Body of pancreas (tissue), 4 donors: ENCODE data around the gene ST6GALNAC3. TPM values are rescaled to one million over a fixed set of nuclear protein-coding genes. Genes with fewer than 3 reads are reported as not detected.

Experiments
- ATAC-seq: fragments of 150-250 bp; one replicate; pipeline ENCODE4 v1.9.1; 2016
- DNase-seq, 4 donors: peaks; one replicate each; pipeline ENCODE4 v3.0.0-alpha.2; 2019
- H3K27ac ChIP-seq, 4 donors: fragments of 200-600 bp; sonication (generic); 1 replicate in 3 of 4; 2 replicates in 1 of 4; pipeline versions ENCODE4 v1.5.1 to v1.6.1; 2016 to 2019; ENCODE audit warnings: mild to moderate bottlenecking in 1 of 4, mixed read lengths in 1 of 4, moderate library complexity in 1 of 4
- H3K27me3 ChIP-seq, 2 donors: fragments of 200-600 bp; sonication (generic); one replicate each; pipeline ENCODE4 v1.6.0; 2016; ENCODE audit warnings: mild to moderate bottlenecking in 1 of 2
- H3K36me3 ChIP-seq, 2 donors: fragments of 200-600 bp; sonication (generic); replicated peaks in 1 of 2; 2 replicates each; pipeline ENCODE4 v1.5.1; 2016; ENCODE audit warnings: low read depth in 2 of 2; ENCODE audit not compliant: insufficient read depth in 1 of 2
- H3K4me1 ChIP-seq: fragments of 200-600 bp; sonication (generic); one replicate; pipeline ENCODE4 v1.6.0; 2016
- H3K4me3 ChIP-seq, 2 donors: fragments of 200-600 bp; sonication (generic); 1 replicate in 1 of 2; 2 replicates in 1 of 2; pipeline ENCODE4 v1.5.1; 2016 to 2019
- H3K9me3 ChIP-seq, 3 donors: fragments of 200-600 bp; sonication (generic); 1 replicate in 2 of 3; 2 replicates in 1 of 3; pipeline ENCODE4 v1.5.1; 2016
- CTCF ChIP-seq, 7 experiments: fragments of 450-650 bp in 4 of 7; fragments of 200-600 bp in 3 of 7; sonication (generic) in 3 of 7; IDR thresholded peaks; one replicate each; pipeline ENCODE4 v1.5.1; 2016 to 2019; ENCODE audit warnings: antibody characterized with exemption in 7 of 7
- POLR2A ChIP-seq, 3 donors: fragments of 450-650 bp; IDR thresholded peaks; one replicate each; pipeline ENCODE4 v1.6.1; 2016; ENCODE audit warnings: antibody characterized with exemption in 3 of 3, mild to moderate bottlenecking in 2 of 3
- WGBS, 2 donors: methylation state at CpG; one replicate each; pipeline ENCODE4 v1.1.5; 2017; 5-methylcytosine and 5-hydroxymethylcytosine counted together
- intact Hi-C: fragments of 100-400 bp; cut with DNase I; formaldehyde crosslinking; loops from one replicate; pipeline ENCODE4 v1.15.1; 2023
- total RNA-seq, 2 donors: library from RNA; depleted of rRNA; stranded (reverse); fragments of >200 nt; gene quantifications; one replicate each; pipeline ENCODE4 v1.1.0, GENCODE V29; 2016

ST6GALNAC3 gene
- total RNA-seq, 2 donors from 2014 or later, result 1.3 to 2.3 TPM

- TF ChIP-seq CTCF (IDR thresholded peaks at IDR 0.05) (no peak), POLR2A (IDR thresholded peaks at IDR 0.05) (no peak)
These were observed 359.0 kb downstream of the ST6GALNAC3 start for GRCh38 chr1:76433526-76433925.

GRCh38 chr1:76443217-76443616, 368.7 kb downstream of the ST6GALNAC3 start:
- intact Hi-C loops, result no loop called here
- Histone ChIP-seq H3K9me3 (peaks cover 0 to 5% (median 0%) of the 10 kb centered on the region in 3 donors), H3K4me1 (no peaks in the 10 kb centered on the region), H3K27me3 (no peaks in the 10 kb centered on the region), H3K4me3 (no peak overlapping the region), H3K36me3 (no peaks in the 10 kb centered on the region), H3K27ac (no peak overlapping the region)
- TF ChIP-seq POLR2A (IDR thresholded peaks at IDR 0.05) (no peak), CTCF (IDR thresholded peaks at IDR 0.05) (no peak)
- 68 to 70% methylated on average over 3 of the region's 3 CpGs for WGBS, 2 donors
- DNase-seq (no peak), ATAC-seq (no peak)

More at GRCh38 chr1:76433526-76433925, 359.0 kb downstream of the ST6GALNAC3 start:
- no peak overlapping the region for H3K27ac ChIP-seq
- no peaks in the 10 kb centered on the region for H3K4me1 ChIP-seq
- H3K4me3 ChIP-seq, result no peak overlapping the region
- DNase-seq, result no peak
- H3K27me3 ChIP-seq, result no peaks in the 10 kb centered on the region
- intact Hi-C loops, result no loop called here
- no peaks in the 10 kb centered on the region for H3K9me3 ChIP-seq
- no peak for ATAC-seq
- no peaks in the 10 kb centered on the region for H3K36me3 ChIP-seq

DNA sequence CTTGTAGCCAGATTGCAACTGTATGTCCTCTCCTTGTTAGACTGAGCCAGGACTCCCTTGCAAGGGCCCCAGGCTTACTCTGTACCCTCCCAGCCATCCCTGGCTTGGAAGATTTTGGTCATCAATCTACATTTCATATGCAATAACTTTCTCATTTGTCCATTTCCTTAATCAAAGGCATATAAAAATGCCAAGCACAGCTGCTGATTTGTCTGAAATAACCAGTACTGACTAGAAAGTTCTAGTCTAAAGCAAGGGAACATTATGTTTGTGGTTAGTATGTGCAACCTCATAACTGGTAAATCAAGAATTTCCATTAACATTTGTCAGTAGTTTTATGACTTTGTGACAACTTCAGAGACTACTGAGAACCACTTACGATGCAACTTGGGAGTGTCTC, 370.2 kb downstream of the ST6GALNAC3 start:
- no peak for ATAC-seq
- WGBS, 2 donors, result 80 to 83% methylated on average over 1 of the region's 1 CpG
- H3K27me3 ChIP-seq, result no peaks in the 10 kb centered on the region
- H3K9me3 ChIP-seq, result peaks cover 0 to 5% (median 0%) of the 10 kb centered on the region in 3 donors
- DNase-seq, result no peak
- no peaks in the 10 kb centered on the region for H3K4me1 ChIP-seq
- no peaks in the 10 kb centered on the region for H3K36me3 ChIP-seq
- TF ChIP-seq CTCF (IDR thresholded peaks at IDR 0.05), result no peak
- TF ChIP-seq POLR2A (IDR thresholded peaks at IDR 0.05), result no peak
- H3K4me3 ChIP-seq, result no peak overlapping the region
- intact Hi-C loops, result no loop called here
- H3K27ac ChIP-seq, result no peak overlapping the region

GRCh38 chr1:76450229-76450628, 375.7 kb downstream of the ST6GALNAC3 start:
- intact Hi-C loops, result no loop called here
- no peak for ATAC-seq
- Histone ChIP-seq H3K9me3 (peaks cover 0 to 11% (median 0%) of the 10 kb centered on the region in 3 donors), H3K27ac (no peak overlapping the region), H3K4me1 (no peaks in the 10 kb centered on the region), H3K36me3 (no peaks in the 10 kb centered on the region), H3K27me3 (no peaks in the 10 kb centered on the region), H3K4me3 (no peak overlapping the region)
- TF ChIP-seq POLR2A (IDR thresholded peaks at IDR 0.05), result no peak
- no peak for TF ChIP-seq CTCF (IDR thresholded peaks at IDR 0.05)
- WGBS, 2 donors, result 49 to 70% methylated on average over 1 of the region's 1 CpG
- DNase-seq, result no peak

DNA sequence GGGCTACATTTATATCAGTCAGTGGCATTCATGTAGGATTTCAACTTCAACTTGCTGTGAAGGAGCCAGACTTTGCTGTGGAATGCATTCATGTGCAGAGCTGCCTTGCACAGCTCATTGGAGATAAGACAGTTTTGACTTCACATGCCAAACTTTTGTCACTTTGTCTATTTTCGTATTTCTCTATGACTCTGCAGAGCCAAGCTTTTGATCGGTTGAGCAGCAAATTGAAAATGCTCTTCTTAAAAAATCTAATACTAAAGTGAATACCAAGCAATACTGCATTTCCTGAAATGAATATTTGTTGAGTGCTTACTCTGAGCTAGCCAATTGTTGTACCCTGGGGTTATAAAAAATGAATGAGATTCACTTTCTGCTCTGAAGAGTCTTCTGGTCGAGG, 388.7 kb downstream of the ST6GALNAC3 start:
- no peak for TF ChIP-seq CTCF (IDR thresholded peaks at IDR 0.05)
- no peak for TF ChIP-seq POLR2A (IDR thresholded peaks at IDR 0.05)
- 57 to 66% methylated on average over 3 of the region's 3 CpGs for WGBS, 2 donors
- no peak for DNase-seq

More for the DNA sequence above, 388.7 kb downstream of the ST6GALNAC3 start:
- Histone ChIP-seq H3K27ac (no peak overlapping the region), H3K4me3 (no peak overlapping the region), H3K9me3 (no peaks in the 10 kb centered on the region), H3K27me3 (no peaks in the 10 kb centered on the region), H3K36me3 (no peaks in the 10 kb centered on the region), H3K4me1 (no peaks in the 10 kb centered on the region)
- no peak for ATAC-seq
- intact Hi-C loops, result no loop called here
